KMS-11 (cell line): ENCODE data around the gene SLC1A2.

Experiments used
- H2AFZ ChIP-seq: fragments of 200-600 bp; sonication (generic); 2 replicates; pipeline ENCODE4 v1.6.1; 2016; ENCODE audit warnings: antibody characterized with exemption, mixed run types, low read depth
- H3K27ac ChIP-seq: fragments of 200-600 bp; sonication (generic); 2 replicates; pipeline ENCODE4 v1.6.1; 2016; ENCODE audit warnings: mild to moderate bottlenecking, mixed run types
- H3K27me3 ChIP-seq: fragments of 200-600 bp; sonication (generic); 2 replicates; pipeline ENCODE4 v1.6.1; 2017; ENCODE audit warnings: mild to moderate bottlenecking, low read depth, mixed run types, moderate library complexity; ENCODE audit not compliant: insufficient read depth
- H3K36me3 ChIP-seq: fragments of 200-600 bp; sonication (generic); 2 replicates; pipeline ENCODE4 v1.6.1; 2017; ENCODE audit warnings: mild to moderate bottlenecking, mixed run types; ENCODE audit not compliant: insufficient read depth
- H3K4me1 ChIP-seq: fragments of 200-600 bp; sonication (generic); 2 replicates; pipeline ENCODE4 v1.6.1; 2016; ENCODE audit warnings: mild to moderate bottlenecking, low read depth, mixed run types; ENCODE audit not compliant: poor library complexity, severe bottlenecking
- H3K4me2 ChIP-seq: fragments of 200-600 bp; sonication (generic); 2 replicates; pipeline ENCODE4 v1.7.0; 2016; ENCODE audit warnings: mild to moderate bottlenecking, mixed run types
- H3K4me3 ChIP-seq: fragments of 200-600 bp; sonication (generic); IDR thresholded peaks from 2 replicates; pipeline ENCODE4 v1.6.1; 2017; ENCODE audit warnings: low read depth, low read length, mixed read lengths; ENCODE audit not compliant: insufficient read depth
- H3K79me2 ChIP-seq: fragments of 200-600 bp; sonication (generic); 2 replicates; pipeline ENCODE4 v1.6.1; 2016; ENCODE audit warnings: low read depth, mixed run types; ENCODE audit not compliant: insufficient read depth
- H3K9ac ChIP-seq: fragments of 200-600 bp; sonication (generic); 2 replicates; pipeline ENCODE4 v1.6.1; 2016; ENCODE audit warnings: mild to moderate bottlenecking, mixed run types
- H4K20me1 ChIP-seq: fragments of 200-600 bp; sonication (generic); 2 replicates; pipeline ENCODE4 v1.6.1; 2016; ENCODE audit warnings: mild to moderate bottlenecking, mixed run types; ENCODE audit not compliant: insufficient read depth
- CTCF ChIP-seq: fragments of 200-600 bp; sonication (generic); conservative IDR thresholded peaks from 2 replicates; pipeline ENCODE4 v1.6.1; 2017; ENCODE audit warnings: low read depth, mild to moderate bottlenecking, antibody characterized with exemption, low read length, moderate library complexity, mixed read lengths

SLC1A2 gene

GRCh38 chr11:35241531-35241930 lies 177.8 kb downstream of the SLC1A2 start:
- Histone ChIP-seq H2AFZ (no peak overlapping the region), H3K79me2 (no peaks in the 10 kb centered on the region), H3K4me3 (no peak overlapping the region), H3K27me3 (no peaks in the 10 kb centered on the region), H4K20me1 (no peaks in the 10 kb centered on the region), H3K27ac (no peak overlapping the region), H3K9ac (no peak overlapping the region), H3K4me2 (no peak overlapping the region), H3K4me1 (no peaks in the 10 kb centered on the region), H3K36me3 (no peaks in the 10 kb centered on the region)
- TF ChIP-seq CTCF: no peak

DNA sequence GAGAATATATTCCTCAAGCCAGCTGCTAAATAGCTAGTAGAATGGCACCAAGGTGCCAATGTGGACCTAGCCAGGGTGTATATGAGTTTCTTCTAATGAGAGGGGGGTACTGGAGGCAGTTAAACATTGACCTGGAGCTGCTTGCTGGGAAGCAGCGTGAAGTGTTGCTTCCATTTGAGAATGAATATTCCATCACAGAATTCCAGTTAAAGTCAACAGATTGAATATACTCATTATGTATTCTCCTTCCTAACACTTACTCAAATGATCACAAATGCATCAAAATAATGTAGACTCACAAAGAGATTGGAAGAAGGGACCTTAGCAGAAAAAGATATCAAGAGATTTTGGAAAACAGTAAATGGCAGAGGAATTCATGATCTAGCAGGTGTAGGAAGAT lies 178.3 kb downstream of the SLC1A2 start:
- Histone ChIP-seq H3K4me1 (no peaks in the 10 kb centered on the region), H4K20me1 (no peaks in the 10 kb centered on the region), H3K36me3 (no peaks in the 10 kb centered on the region), H3K9ac (no peak overlapping the region), H2AFZ (no peak overlapping the region), H3K27ac (no peak overlapping the region), H3K79me2 (no peaks in the 10 kb centered on the region), H3K27me3 (no peaks in the 10 kb centered on the region), H3K4me3 (no peak overlapping the region), H3K4me2 (no peak overlapping the region)
- TF ChIP-seq CTCF: no peak

DNA sequence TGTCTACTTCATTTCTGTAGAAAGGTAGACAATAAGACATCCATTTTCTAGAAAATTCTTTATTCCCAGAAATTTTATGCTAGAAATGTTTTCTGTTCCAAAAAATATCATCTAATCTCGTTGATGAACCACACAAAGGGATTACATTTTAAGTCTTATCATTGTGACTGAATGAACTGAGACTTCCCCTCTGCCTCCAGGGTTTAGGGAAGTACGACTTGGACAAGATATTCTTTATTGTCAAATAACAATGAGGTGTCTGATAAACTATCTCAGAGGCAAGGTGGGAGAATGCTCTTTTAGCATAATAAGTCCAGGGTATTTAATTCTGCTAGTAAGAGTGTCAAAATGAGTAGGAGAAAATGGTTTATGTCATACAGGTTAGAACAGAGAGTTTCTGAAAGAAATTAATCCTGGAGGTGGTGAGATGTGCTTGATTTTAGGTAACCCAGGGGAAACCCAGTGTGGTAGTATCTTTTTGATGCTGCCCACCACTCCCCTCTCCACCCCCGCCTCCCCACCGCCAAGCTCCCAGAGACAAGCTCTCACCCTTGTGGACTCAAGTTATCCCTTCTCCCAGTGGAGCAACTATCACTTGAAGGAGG lies 179.8 kb downstream of the SLC1A2 start:
- no peak for TF ChIP-seq CTCF
- no peaks in the 10 kb centered on the region for H3K79me2 ChIP-seq
- no peaks in the 10 kb centered on the region for H4K20me1 ChIP-seq

GRCh38 chr11:35238882-35239281 lies 180.5 kb downstream of the SLC1A2 start:
- no peaks in the 10 kb centered on the region for H3K27me3 ChIP-seq
- no peak overlapping the region for H3K4me3 ChIP-seq
- no peak overlapping the region for H2AFZ ChIP-seq
- H4K20me1 ChIP-seq: no peaks in the 10 kb centered on the region
- H3K9ac ChIP-seq: no peak overlapping the region
- no peaks in the 10 kb centered on the region for H3K36me3 ChIP-seq
- H3K27ac ChIP-seq: no peak overlapping the region
- no peak overlapping the region for H3K4me2 ChIP-seq
- no peaks in the 10 kb centered on the region for H3K4me1 ChIP-seq
- TF ChIP-seq CTCF: no peak
- H3K79me2 ChIP-seq: no peaks in the 10 kb centered on the region

More for the DNA sequence above, 179.8 kb downstream of the SLC1A2 start:
- Histone ChIP-seq H3K4me3 (no peak overlapping the region), H2AFZ (no peak overlapping the region), H3K27ac (no peak overlapping the region), H3K27me3 (no peaks in the 10 kb centered on the region), H3K4me2 (no peak overlapping the region), H3K4me1 (no peaks in the 10 kb centered on the region), H3K9ac (no peak overlapping the region), H3K36me3 (no peaks in the 10 kb centered on the region)
